HG02571 (cell line): ENCODE data around the gene PPM1G.
A peak's percentile ranks its signal among the peaks of the same experiment; 100 is the strongest.

Source experiments
- ATAC-seq: cut with Tn5 transposase; IDR thresholded peaks from one replicate; pipeline ENCODE4 v1.9.1; 2021; ENCODE audit warnings: mild to moderate bottlenecking, moderate library complexity; ENCODE audit not compliant: unreplicated experiment

PPM1G gene

GRCh38 chr2:27412419-27413152, 3.2 kb upstream of the PPM1G start:
- ATAC-seq, result no peak

DNA sequence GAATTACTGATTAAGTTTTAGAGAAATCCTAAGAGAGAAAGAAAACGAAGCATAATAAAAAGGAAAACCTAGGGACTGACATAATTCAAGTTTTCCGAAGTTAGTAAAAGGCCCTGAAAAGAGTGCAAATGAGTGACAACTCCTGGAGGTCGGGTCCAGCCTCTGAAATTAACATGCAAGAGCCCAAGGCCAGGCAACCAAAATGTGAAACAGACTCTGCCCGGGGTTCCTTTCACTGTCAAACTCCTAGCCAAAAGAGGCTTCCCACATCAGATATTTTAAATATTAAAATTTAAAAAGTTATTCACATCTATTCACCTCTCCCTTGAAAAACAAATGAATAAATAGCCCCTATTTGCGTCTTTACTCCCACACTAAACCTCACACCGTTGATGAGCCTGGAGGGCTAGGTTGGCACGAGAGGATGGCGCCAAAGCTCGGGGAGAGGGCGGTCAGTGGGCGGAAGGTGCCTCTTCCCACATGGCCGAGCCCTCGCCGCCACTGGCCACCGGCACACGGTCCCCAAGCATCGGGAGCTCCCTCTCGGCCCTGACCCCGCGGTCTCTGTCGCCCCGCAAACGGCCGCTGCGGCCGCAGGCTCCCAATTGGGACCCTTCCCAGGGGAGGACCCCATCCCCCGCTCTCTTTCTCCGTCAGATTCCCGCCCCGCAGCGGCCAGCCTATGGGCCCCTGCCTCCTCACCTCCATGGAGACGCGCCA, 630 bp downstream of the PPM1G start:
- peak; percentile 31 for ATAC-seq

GRCh38 chr2:27407798-27408491, 1.4 kb downstream of the PPM1G start:
- no peak for ATAC-seq

- ATAC-seq, result no peak
Measured at GRCh38 chr2:27400348-27401135, 8.8 kb downstream of the PPM1G start.

DNA sequence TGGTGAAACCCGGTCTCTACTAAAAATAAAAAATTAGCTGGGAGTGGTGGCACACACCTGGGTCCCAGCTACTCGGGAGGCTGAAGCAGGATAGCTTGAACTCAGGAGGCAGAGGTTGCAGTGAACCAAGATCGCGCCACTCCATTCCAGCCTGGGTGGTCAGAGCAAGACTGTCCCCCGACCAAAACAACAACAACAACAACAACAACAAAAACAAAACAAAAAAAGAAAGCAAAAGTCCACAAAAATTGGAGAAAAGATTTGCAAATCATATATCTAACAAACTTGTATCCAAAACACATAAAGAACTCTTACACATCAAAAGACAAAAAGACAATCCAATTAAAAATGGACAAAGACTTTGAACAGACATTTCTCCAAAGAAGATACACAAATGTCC, 10.4 kb downstream of the PPM1G start:
- no peak for ATAC-seq

GRCh38 chr2:27393225-27393624, 16.2 kb downstream of the PPM1G start:
- no peak for ATAC-seq

- no peak for ATAC-seq
Measured at GRCh38 chr2:27390822-27391679, 18.3 kb downstream of the PPM1G start.

- ATAC-seq, result no peak
Measured at GRCh38 chr2:27381577-27382181, 27.7 kb downstream of the PPM1G start.

DNA sequence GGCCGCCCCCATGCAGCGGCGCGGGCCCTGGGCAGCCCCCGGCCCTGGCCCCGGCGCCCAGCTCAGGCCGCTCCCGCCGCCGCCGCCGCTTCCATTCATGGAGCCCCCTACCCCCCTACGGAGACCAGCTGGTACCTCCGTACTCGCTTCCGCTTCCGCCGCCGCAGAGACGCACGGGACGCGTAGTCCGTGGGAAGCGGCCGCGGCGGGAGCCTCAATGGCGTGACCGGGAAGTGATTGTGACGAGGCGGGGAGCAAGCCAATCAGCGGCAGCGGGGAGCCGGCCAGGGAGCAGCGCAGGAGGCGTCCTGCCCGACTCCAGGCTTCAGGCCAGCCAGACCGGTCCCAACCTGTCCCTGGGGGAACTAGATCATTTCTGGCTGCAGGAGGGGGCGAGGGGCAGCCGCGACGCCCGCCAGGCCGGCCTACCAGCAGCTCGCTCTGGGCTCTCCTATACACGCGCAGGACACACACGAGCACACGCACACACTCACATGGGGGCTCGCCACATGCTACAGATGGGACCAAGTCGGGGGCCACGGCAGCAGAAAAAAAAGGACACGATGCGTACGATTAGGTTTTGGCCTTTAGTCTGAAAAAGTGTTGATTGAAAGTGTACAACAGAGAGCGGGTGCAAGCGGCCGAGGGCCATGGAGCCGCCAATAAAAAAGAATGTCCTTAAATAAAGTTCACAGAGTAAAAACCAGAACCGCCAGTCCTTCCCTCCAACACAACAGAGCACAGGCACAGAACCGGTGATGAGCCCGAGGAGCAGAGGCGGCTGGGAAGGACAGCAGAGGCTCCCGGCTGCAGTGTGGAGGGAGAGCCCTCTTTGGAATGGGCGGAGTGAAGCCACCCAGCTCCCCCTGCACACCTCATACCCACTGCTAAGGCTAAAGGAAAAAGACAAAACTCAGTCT, 28.5 kb downstream of the PPM1G start, which contains the start of gene ZNF513:
ZNF513 (minus strand) TSS at position 109 of the 920 bp plus-strand sequence. CDS start 208 bp downstream, outside the sequence.
- peak; percentile 85 for ATAC-seq

GRCh38 chr2:27379836-27380625, 29.4 kb downstream of the PPM1G start:
- peak; percentile 27 for ATAC-seq

GRCh38 chr2:27379383-27379835, 30.0 kb downstream of the PPM1G start:
- ATAC-seq, result no peak

- ATAC-seq, result no peak
Measured at GRCh38 chr2:27378809-27379290, 30.5 kb downstream of the PPM1G start.

DNA sequence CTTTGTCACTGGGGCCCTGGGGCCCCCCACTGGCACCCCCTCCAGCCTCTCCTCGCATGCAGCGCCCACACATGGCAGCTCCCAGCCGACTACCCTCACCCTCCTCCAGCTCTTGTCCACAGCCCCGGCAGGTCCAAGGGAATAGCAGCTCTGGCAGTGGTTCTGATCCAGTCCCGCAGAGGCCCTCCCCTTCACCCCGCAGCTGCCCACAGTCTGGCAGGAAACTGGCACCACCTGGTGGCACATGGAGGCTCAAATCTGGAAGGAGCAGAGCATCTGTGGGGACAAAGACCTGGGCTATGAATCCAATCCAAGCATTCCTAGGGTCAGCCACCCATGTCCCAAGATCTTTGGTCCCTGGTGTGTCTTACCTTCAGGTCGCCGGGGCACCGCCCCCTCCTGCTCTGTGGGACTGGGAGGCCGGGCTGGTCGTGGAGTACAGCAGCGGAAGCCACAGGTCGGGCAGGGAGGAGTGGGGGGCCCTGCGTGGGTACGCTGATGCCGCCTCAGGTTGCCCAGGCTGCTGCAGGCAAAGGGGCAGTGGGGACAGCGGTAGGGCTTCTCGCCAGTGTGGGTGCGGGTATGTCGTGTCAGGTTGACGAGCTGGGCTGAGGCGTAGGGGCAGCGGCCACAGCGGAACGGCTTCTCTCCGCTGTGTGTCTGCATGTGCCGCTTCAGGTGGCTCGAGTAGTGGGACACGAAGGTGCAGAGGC, 31.1 kb downstream of the PPM1G start:
- no peak for ATAC-seq

DNA sequence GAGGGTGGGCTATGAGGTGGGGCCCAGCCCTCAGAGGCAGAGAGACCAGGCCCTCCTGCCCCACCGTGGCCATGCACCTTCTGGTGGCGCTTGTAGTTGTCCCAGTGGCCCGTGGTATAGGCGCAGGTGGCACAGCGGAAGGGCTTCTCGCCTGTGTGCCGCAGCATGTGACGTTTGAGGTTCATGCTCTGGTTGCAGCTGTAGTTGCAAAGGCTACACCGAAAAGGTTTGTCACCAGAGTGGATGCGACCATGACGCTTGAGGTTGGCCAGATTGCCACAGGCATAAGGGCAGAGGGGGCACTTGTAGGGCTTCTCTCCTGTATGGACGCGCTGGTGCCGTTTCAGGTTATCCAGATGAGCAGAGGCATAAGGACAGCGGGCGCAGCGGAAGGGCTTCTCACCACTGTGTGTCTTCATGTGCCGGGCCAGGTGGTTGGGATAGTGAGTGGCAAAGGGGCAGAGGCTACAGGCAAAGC, 31.7 kb downstream of the PPM1G start:
- ATAC-seq, result no peak

DNA sequence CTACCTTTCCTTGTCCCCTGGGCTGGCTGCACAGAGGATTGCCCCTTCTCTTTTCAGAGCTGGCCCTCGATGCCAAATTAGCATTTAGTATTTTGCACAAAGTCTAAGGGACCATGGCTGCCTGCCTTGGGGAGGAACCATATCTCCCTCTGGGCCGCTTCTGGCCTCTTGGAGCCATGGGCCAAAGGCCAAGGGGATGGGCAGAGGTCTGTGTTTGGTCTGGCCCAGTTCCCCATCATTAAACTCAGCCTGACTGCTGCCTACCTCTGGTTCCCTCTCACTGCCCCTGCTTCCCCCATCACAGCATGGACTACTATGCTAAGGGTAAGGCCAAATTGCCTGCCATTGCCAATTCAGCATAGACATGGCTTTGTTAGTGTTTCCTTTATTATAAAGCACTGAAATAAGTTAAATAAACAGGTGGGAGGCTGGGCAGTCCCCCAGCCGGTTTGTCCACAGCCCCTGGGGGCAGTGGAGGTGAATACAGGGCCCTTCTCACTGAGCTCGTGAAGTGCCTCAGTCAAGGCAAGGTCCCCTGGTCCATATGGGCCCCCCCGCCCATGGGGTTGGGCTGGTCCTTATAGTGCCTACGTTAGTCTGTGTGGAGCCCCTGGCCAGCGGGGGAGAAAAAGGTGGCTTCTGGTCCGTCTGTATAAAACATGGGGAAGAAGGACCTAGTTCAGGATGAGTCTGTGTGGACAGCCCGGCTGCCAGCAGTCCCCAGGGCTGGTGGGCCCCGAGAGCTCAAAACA, 32.3 kb downstream of the PPM1G start:
- no peak for ATAC-seq
